HG03378 (cell line): ENCODE data around the gene GPR82.
A peak's percentile ranks its signal among the peaks of the same experiment; 100 is the strongest.
"Not testable (repeated sequence)": the region's sequence is repeated elsewhere in the genome, so short reads cannot be mapped to it uniquely, and the experiment has no call there.

ENCODE experiments used
- ATAC-seq: cut with Tn5 transposase; IDR thresholded peaks from one replicate; pipeline ENCODE4 v1.9.1; 2021; ENCODE audit warnings: mild to moderate bottlenecking, moderate library complexity; ENCODE audit not compliant: unreplicated experiment

The GPR82 gene

GRCh38 chrX:41718481-41719235 lies 5.3 kb upstream of the GPR82 start:
- no peak for ATAC-seq

DNA sequence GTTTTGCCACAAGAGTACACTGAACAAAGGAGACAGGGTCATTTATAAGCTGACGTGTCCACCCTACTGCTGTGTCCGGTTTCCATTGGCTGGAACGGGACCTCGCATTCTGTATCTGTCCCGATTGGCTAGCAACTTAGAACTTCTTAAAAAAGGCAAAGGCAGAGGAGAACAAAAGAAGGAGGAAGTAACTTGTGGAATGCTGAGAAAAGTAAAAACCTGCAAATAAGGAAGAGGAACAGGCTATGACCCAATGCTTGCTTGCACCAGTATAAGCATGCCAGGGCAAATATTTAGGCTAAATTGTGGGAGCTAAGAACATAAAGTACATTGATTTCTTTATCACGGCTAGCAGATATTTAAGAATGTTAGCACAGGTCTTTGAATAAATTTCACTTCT lies 4.4 kb upstream of the GPR82 start:
- ATAC-seq, result not testable (repeated sequence)

- peak; percentile 86 for ATAC-seq
Observed at GRCh38 chrX:41720125-41720779, 3.7 kb upstream of the GPR82 start.

DNA sequence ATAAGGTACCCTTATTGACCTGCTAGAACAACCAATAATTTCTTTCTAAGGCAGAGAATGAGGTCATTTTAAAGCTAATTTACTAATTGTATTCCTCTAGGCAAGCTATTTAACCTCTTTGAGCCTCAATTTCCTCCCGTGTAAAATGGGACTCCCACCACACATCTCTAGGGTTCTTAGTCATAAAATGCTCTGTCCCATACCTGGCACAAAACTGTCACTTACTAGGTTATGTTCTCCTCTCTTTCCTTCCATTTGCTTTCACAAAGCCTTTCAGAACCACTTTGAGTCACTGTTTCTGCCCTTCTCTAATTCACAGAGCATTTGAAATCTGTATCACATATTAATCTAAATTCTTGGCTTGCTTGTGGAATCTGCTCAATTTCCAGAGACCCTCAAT lies 2.4 kb upstream of the GPR82 start:
- ATAC-seq, result no peak

DNA sequence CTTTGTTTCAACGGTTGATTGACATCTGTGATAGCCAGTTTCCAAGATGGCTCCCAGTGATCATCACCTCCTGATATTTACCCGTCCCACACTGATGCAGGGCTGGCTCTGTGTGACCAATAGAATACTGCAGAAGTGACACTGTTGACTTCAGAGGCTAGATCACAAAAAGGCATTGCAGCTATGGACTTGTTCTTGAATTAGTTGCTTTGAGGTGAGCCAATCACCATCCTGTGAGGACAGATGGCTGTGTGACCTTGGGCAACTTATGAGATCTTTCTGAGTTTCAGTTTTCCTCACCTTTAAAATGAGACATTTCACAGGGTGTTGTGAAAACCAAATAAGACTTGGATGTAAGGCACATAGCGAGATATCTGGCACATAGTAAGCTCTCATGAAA lies 1.8 kb upstream of the GPR82 start:
- ATAC-seq, result no peak

DNA sequence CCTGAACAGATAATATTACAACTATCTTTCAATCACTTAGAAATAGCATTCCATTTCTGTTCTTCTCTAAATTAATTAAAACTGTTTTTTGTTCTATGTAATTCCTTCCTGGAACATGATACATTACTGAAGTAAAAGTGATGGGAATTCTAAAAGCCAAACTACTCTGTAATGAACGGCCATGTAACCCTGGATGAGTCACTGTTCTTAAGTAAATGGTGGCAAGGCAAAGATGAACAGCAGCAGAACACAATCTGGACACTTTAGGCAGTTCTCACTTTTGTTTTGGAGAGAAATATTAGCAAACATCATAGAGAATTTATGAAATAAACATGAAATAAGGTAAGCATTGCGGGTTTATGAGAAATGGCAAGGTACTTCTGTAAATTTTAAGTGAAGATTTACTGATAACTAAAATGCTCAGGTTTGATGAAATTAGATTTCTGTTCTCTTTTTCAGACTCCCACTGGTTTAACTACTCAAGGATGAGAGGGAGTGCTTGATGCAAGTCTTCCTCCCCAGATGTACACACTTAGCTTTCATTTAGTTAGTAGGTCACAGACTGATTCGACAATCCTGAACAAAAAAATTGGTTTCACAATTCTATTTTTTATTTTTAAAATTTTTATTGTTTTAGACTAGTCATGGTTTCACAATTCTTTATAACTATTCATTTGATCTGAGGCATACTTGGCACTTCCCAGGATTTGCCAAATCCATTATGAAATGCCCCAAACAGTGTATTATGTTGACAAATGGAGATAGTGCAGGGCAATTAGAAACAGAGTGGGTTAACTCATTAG lies 964 bp upstream of the GPR82 start:
- ATAC-seq, result no peak

GRCh38 chrX:41728125-41728524 lies 4.1 kb downstream of the GPR82 start:
- ATAC-seq, result no peak

DNA sequence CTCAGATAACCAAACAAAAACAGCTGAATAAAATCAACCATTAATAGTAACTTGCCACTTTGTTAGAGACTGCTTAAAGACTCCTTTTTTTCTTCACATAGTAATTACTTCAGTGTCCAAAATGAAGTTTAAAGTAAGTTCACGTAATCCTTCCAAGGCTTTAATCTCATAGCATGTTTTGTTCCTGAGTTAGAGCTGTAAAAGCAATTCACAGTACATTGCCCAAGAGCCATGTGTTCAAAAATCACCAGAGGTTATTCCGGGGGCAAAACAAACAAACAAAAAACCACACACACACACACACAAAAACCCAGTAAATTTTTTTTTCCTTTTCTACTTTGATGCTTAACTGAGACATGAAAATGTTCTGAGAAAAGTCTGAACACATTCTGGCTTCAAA lies 6.1 kb downstream of the GPR82 start:
- ATAC-seq, result no peak

DNA sequence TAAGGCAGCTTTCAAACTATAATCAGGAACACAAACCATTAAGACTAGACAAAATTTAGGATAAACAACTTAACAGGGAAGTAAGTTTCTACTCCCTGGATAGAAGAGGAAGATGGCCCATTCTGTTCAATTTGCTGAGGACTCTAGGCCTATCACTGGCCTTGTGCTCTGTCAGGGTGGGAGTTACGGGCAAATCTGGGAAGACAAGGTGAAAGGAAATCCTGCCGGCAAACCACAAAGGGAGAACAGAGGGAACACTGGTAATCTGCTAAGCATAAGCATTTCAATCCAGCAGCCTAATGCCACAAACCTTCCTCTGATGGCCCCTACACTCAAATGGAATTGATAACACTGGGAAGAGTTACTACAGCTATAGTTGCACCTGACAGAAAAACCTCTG lies 8.3 kb downstream of the GPR82 start:
- ATAC-seq, result no peak

DNA sequence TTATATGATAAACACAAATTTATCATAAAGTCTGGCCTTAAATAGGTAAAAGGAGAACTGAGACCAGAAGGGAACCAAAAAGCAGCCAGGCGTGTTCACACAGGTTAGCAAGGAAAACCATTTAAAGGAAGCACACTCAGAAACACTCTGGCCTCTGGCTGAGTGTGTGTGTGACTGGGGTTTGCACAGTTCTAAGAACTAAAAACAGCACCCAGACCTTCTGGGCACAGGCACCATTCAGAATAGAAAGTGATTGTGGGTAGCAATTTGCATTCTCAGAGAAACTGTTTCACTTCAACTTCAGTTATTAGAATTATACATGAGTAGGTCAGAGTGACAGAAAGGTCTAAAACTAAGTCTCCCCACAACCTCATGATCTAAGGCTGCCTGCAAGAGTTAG lies 10.0 kb downstream of the GPR82 start:
- peak; percentile 97 for ATAC-seq

- ATAC-seq, result no peak
Observed at GRCh38 chrX:41734530-41734929, 10.5 kb downstream of the GPR82 start.

- no peak for ATAC-seq
Observed at GRCh38 chrX:41737065-41737464, 13.1 kb downstream of the GPR82 start.

DNA sequence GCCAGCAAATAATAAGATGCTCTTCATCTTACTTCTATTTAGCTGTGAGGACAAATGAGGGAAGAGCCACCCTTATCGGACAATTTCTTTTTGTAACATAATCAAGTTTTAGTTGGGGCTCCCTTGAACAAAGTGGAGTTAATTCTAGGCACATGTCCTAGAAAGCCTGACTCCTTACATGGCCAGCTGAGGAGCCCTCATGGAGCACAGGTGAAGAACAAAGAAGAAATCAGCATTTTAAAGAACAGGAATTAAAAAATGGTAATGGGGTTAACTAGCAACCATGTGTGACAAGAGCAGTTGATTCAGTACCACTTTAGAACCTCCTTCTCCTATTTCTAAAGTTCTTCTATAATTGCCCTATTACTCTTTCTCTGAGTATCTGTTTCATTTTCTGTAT lies 15.9 kb downstream of the GPR82 start:
- ATAC-seq, result no peak

DNA sequence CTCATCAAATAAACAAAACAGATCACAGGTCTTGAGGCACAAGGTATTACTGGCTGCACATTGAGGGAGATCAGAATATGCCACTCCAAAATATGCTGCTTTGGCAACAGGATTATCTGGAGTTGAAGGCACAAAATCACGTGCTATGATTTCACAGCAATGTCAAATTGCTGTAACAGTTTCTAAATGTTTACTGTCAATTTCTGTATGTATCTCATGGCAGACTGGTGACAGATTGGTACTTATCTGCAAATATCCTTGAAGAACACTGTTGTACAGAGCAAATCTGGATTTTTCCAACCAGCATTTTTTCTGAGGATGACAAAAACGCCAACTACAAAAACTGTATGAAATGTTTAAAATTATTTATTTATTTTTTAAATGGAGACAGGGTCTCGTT lies 26.7 kb downstream of the GPR82 start:
- no peak for ATAC-seq

GRCh38 chrX:41758401-41758800 lies 34.4 kb downstream of the GPR82 start:
- ATAC-seq, result no peak

DNA sequence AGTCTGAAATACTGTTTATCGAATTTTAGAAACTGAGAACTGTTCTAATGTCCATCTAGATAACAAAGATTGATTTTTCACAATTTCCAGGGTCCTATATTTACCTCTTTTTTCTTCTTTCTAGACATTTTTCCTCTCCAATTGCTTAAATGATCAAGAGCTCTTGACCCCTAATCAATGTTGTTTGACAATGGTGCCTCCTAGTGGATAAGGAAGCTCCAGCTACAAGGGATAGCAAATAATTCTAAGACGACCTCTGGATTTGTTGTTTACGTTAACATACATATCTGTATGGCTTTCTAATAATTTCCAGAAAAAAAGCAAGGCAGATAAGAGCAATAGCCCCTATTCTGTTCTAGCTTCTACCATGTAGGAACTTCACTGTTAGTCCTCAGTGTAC lies 35.8 kb downstream of the GPR82 start:
- ATAC-seq, result no peak

GRCh38 chrX:41761169-41761568 lies 37.2 kb downstream of the GPR82 start:
- ATAC-seq, result no peak

GRCh38 chrX:41761702-41762101 lies 37.7 kb downstream of the GPR82 start:
- no peak for ATAC-seq

- ATAC-seq, result no peak
Observed at GRCh38 chrX:41779030-41779564, 55.1 kb downstream of the GPR82 start.
